GM18907 (cell line): ENCODE results near the gene C2orf72.
"Not testable (repeated sequence)": the region's sequence is repeated elsewhere in the genome, so short reads cannot be mapped to it uniquely, and the experiment has no call there.

ENCODE experiments used
- ATAC-seq: cut with Tn5 transposase; IDR thresholded peaks from one replicate; pipeline ENCODE4 v1.9.1; 2021; ENCODE audit warnings: mild to moderate bottlenecking, moderate library complexity; ENCODE audit not compliant: unreplicated experiment

C2orf72 gene

DNA sequence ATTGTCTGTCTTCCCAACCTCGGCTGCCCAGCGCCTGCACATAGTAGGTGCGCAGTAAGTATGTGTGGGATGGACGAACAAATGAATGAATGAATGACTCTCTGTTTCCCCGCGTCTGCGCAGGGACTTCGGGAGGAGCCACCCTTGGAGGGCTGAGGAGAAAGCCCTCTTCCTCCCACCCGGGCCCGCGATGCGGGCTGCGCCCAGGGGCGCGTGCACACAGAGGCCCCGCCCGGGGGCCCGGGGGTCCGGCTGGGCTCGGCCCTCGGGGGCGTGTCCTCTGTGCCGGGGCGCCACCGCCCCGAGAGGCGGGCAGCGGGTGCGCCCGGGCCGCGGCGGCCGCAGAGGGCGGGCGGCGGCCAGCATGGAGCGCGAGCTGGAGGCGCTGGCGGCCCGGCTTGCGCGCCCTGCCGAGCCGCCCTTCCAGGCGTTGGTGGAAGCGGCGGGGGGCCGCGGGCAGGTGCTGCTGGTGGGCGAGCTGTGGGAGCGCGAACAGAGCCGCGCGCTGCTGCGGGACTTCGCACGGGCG, at the start of gene C2orf72:
TSS of gene C2orf72 (plus strand) at position 322 of the 529 bp plus-strand sequence. CDS start at position 365, 43 bp downstream.
- no peak for ATAC-seq

DNA sequence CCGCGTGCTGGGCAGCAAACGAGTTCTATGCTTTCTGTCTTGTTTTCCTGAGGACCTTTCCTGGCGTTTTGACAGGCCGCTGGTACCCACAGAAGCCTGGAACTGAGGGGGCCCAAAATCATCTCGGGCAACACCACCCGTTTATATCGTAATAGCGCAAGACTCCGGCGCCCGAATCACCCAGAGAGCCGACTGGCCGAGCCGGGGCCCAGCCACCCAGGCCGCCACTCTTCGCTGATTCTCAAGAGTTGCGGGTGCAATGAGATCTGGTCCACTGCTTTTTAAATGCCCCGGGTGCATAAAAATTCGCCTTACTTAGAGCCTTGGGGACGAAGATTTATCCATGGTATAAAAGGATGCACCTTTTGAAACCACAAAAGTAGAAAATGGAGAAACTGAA, 47.6 kb upstream of the C2orf72 start:
- ATAC-seq = no peak

DNA sequence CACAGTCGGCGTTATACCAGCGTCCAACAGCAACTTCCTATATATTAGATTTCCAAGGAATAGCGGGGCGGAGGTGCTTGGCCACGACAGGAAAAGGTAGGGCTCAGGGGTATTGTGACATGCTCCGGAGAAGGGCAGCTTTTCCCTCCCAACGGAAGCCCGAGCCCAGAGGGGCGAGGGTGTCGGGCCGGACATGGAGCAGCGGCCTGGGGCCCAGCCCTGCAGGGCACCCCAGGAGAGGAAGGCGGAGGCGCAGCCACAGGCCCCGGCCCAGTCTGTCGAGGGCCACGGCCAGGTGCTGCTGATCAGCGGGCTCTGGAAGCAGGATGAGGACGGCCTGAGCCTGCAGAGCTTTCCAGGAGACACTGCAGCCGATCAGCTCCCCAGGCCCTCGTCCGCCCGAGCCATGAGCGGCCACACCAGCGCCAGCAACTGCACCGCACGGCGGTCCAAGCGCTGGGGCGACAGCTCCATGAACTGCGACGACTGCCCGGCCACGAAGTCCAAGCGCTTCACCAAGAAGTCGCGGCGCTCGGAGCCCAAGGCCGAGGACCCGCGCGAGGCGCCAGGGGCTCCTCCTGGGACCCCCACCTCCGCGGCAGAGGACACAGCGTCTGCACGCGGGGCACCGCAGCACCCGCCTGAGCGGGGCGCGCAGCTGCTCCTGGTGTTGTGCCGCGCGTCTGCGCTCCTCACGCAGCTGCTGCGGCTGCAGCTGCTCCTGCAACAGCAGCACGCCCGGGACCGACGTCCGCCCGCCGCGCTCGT, 47.0 kb upstream of the C2orf72 start:
- no peak for ATAC-seq

GRCh38 chr2:230990899-230991150, 46.5 kb upstream of the C2orf72 start:
- no peak for ATAC-seq

- ATAC-seq = no peak
Measured at GRCh38 chr2:230991598-230991997, 45.7 kb upstream of the C2orf72 start.

- no peak for ATAC-seq
Measured at GRCh38 chr2:230995821-230996220, 41.5 kb upstream of the C2orf72 start, which contains the start of gene SPATA3. Gene SPATA3, plus strand, starts transcription at chr2:230996121. Its CDS starts 113 bp downstream, at chr2:230996234.

- no peak for ATAC-seq
Measured at GRCh38 chr2:230996661-230997060, 40.7 kb upstream of the C2orf72 start.

- no peak for ATAC-seq
Measured at GRCh38 chr2:230998882-230999281, 38.4 kb upstream of the C2orf72 start.

- ATAC-seq = no peak
Measured at GRCh38 chr2:230999477-230999876, 37.8 kb upstream of the C2orf72 start.

- no peak for ATAC-seq
Measured at GRCh38 chr2:231000211-231000904, 37.0 kb upstream of the C2orf72 start.

DNA sequence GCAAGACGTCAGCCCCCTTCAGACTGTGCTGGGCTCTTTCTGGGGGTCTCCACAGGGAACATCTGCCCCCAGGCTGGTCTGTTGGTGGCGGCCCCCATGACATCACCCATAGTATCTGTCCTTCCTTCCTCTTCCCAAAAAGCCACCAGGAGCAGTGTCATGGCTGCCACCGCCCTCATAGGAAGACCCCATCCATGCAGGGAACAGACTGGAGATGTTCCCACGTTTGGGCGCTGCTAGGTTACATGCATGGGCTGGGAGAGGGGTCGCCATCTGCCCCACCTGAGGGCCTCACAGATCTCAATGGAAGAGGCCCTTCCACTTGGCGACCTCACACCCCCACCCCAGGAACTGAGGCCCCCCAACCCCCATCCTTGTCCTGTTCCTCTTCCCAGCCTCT, 36.3 kb upstream of the C2orf72 start:
- no peak for ATAC-seq

GRCh38 chr2:231001921-231002320, 35.4 kb upstream of the C2orf72 start:
- ATAC-seq = no peak

DNA sequence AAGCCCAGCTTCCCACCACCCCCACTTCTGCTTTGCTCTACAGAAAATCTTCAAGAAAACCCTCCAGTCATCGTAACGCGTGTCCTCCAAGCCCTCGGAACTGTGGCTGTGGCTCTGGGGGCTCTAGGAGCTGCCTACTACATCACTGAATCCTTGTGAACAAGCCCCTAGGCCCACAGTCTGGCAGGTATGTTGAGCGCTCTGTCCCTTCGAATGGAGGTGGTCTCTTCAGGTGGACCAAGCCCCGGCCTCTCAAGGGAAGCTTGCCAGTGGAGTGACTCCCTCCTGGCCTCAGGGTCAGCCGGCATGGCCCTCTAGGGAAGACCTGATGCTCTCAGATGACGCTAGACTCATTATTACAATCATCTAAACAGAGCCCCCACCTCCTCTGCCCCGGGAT, 34.7 kb upstream of the C2orf72 start:
- no peak for ATAC-seq

GRCh38 chr2:231003186-231003585, 34.1 kb upstream of the C2orf72 start:
- ATAC-seq = no peak

DNA sequence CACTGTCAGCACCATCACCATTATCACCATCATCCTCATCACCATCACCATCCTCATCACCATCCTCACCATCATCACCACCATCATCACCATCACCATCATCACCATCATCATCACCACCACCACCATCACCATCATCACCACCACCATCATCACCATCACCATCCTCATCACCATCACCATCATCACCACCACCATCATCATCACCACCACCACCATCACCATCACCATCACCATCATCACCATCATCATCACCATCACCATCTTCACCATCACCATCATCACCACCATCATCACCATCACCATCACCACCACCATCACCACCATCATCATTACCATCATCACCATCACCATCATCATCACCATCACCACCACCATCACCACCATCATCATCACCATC, 32.4 kb upstream of the C2orf72 start:
- ATAC-seq = not testable (repeated sequence)

GRCh38 chr2:231007286-231008098, 29.8 kb upstream of the C2orf72 start:
- no peak for ATAC-seq

GRCh38 chr2:231008131-231008530, 29.2 kb upstream of the C2orf72 start:
- no peak for ATAC-seq

DNA sequence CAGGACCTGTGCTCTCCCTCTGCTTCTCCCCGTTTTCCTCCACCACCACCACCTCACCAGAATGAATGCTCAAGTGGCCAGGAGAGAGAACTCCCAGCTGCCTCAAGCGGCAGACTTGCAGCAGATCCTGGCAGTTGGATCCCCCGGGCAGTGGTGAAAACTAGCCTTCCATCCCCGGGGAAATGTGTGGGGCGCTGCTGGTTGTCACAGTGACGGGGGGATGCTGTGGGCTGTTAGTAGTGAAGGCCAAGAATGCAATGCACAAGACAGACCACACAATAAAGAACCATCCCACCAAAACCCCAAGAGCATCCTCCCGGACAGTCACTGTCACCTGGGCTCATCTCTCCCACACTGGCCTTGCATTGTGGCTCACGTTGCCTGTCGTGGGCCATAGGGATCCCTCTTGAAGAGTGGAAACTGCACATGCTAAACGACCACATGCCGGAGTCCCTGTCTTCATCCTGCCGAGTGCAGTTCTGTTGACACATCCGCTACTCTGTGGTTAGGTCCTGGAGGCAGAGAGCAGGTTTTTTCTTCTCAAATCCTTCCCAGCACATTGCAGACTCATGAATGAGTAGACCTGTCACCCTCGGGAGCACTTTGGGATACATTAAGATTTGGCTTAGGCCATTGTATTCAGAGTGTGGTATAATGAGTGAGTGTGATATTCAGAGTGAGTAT, 27.9 kb upstream of the C2orf72 start:
- ATAC-seq = no peak

GRCh38 chr2:231010201-231010730, 27.1 kb upstream of the C2orf72 start:
- ATAC-seq = no peak

DNA sequence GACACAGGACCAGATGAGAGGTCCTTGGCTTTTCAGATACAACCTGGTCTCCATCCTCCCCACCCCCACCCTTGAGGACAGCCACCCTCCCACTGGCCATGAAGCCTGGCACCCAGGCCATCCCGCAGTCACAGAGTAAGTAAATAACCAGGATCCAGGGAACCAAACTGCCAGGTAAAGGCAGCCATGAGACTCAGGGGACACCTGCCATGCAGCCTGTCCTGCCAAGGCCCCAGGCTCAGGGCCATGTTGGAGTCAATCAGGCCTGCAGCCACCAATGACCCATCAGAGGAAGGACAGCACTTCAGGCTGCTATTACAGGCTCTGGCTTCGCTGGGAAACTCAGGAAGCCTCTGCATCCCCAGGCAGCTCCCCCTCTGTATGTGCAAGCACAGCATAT, 25.8 kb upstream of the C2orf72 start:
- no peak for ATAC-seq

- no peak for ATAC-seq
Measured at GRCh38 chr2:231012463-231012862, 24.9 kb upstream of the C2orf72 start.
